HG03108 (cell line): ENCODE measurements around the gene LAMB4.

Source experiments
- ATAC-seq: cut with Tn5 transposase; IDR thresholded peaks from one replicate; pipeline ENCODE4 v1.9.1; 2021; ENCODE audit warnings: moderate library complexity; ENCODE audit not compliant: unreplicated experiment

LAMB4 gene

GRCh38 chr7:108079648-108080591 is 50.2 kb downstream of the LAMB4 start:
- no peak for ATAC-seq

- ATAC-seq, result no peak
Observed at GRCh38 chr7:108079276-108079647, 50.9 kb downstream of the LAMB4 start.

DNA sequence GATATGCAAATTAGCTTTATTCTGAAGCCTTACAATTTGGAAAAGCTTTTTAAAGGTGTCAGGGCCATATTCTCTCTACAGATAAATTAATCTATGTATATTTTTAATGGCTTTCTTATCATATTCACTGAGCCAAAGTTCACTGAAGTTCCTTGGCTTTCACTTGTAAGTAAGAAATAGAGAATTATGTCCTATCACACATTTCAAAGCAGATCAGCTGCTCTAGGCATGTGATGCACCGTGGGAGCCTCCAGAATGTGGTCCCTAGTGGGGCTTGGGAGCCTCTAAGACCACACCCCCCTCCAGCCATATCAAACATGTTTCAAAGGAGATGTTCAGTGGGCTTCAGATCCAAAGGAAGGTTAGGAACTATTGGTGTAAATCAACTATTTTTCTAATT is 51.5 kb downstream of the LAMB4 start:
- ATAC-seq, result no peak

GRCh38 chr7:108078211-108078673 is 51.9 kb downstream of the LAMB4 start:
- no peak for ATAC-seq

DNA sequence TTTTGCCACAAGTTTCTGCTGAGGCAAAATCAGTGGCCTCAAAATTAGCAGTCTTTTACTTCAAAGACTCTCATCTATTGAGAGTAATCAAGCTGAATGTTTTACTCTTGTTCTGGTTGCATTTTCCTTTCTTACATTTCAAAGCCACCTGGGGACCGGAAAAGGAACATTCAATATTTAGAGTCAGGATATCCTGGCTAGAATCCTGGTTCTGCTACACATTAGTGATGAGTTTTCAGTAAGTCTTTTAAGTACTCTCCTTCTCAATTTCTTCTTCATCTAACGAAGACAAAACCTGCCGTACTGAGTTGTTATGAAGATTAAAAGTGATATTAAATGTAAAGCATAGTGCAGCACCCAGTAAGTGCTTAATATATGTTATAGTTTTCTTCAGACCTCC is 52.5 kb downstream of the LAMB4 start:
- ATAC-seq, result no peak

DNA sequence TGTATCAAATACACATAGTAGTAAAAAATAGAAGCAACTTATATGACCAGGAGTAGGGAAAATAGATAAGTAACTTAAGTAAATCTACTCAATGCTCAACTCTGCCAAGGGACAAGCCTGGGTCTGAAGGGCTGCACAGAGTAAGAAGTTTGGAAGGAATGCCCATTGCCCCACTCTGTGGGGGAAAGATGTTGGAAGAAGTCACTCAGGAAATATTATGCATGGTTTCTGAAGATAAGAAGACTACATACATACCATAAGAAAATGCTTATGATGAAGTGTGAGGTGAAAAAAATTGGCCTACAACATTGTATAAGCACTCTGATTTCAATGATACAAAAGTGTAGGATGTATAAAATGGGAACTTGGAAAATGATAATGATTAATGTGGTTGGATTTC is 54.0 kb downstream of the LAMB4 start:
- no peak for ATAC-seq

DNA sequence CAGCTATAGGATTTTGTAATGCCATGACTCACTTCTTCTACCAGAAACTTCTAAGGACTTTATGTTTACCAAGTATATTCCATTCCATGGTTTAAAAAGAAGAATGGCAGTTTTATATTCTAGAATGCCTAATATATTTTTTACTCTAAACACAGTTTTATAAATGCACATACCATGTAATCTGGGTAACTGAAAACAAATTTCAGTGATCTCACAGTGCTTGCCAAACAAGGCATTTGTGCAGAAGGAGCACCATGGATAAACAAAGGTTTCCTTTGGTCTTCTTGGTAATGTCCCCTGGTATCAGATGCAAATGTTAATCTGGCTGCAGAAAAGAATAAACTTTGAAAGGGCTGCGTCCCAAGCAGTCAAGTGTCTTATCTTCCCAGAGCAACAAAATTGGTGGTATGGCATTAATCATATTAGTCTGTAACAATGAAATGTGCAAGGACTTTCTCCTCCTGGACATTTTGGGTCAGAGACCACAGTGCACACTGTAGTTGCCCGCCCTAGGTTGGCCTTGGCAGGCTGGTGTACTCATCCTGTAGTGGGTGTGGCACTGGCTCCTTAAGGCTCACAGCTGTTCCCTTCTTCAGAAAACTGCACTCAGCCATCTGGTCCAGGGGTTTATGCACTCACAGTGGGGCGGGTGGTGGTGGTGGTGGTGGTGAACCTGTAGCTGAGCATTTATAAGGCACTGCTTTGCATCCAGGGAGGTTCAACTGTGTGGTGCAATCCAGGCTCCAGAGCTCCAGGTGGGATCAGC is 56.7 kb downstream of the LAMB4 start:
- ATAC-seq, result no peak

DNA sequence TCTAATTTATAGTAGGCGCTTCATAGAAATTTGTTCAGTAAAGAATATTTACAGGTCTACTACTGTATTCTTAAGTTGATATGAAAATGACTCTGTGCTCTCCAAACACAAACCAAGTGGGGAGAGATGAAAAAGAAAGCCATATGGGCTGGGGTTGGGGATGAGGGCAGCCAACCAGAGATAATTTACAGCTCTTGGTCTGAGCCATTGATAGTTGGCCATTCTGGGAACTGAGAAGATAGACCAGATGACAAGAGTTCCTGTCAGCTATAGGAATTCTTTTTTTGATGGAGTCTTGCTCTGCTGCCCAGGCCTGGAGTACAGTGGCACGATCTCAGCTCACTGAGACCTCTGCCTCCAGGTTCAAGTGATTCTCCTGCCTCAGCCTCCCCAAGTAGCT is 57.4 kb downstream of the LAMB4 start:
- ATAC-seq, result no peak

- no peak for ATAC-seq
Observed at GRCh38 chr7:108072116-108072515, 58.0 kb downstream of the LAMB4 start.

GRCh38 chr7:108071551-108071950 is 58.6 kb downstream of the LAMB4 start:
- ATAC-seq, result no peak

- no peak for ATAC-seq
Observed at GRCh38 chr7:108069646-108070045, 60.5 kb downstream of the LAMB4 start.

DNA sequence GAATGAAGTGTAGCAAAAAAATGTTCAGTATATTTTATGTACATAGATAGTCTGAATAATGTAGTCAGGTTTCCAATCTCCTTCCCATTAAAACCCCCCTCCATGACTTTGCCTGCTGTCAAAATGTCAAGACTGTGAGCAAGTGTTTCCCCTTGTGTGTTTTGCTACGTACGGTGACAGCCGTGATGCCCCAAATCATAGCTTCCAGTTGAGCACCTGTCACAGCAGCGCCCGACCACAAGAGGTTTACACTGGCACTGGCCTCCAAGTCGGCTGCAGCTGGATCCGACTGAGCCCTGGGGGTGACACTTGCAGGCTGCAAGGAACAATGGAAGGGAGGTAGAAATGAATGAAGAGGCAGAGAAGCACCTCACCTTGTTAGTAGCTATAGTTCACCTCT is 62.3 kb downstream of the LAMB4 start:
- ATAC-seq, result no peak

DNA sequence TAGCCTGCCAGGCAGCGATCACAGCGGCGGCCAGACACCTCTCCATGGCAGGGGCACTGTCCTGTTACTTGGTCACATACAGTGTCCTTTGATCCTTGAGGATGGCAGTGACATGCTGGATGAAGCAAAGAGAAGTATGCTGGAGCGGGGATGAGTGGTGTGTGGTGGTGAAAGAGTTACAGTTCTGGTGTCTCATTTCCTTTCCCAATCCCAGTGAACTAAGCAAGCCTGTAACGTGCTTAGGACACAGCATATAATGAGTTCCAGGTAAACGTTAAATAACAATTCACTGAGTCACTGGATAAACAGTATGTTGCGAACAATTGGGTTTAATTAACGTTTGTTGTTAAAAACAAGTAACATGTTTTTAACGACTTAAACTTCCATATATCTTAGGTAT is 63.7 kb downstream of the LAMB4 start:
- no peak for ATAC-seq

DNA sequence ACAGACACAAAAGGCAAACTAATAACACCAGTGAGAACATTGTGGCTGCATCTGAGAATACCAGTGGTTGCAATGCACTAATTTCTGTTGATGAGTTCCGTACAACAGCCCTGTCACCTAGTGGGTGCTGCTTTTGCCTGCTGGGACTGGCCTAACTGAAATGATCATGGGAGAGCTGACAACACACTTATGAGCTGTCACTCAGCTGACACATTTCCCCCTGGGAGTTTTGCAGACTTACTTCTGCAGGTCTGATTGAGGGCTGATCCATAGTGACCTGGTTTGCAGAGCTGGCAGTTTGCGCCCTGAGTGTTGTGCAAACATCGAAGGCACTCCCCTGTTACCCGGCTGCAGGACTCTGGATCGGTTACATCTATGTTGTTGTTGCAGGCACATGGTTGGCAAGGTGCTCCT is 66.6 kb downstream of the LAMB4 start:
- no peak for ATAC-seq

GRCh38 chr7:108062250-108063014 is 67.7 kb downstream of the LAMB4 start:
- no peak for ATAC-seq

DNA sequence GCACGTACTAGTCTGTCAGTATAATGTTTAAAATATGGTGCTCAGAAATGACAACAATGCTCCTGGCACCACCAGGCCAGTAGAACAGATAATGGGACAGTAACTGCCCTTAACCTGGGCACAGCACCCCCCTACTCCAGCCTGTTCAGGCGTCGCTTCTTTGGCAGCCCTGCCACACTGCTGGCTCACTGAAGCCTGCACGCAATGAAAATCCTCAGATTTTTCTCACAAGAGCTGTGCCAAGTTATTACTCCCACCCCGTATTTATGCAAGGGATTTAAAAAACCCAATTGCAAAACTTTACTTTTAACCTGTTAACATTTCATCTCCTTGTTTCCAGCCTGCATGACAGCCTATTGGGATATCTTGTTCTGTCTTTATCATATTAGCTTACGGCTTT is 70.6 kb downstream of the LAMB4 start:
- no peak for ATAC-seq

GRCh38 chr7:108057951-108058481 is 72.1 kb downstream of the LAMB4 start:
- ATAC-seq, result no peak

GRCh38 chr7:108055611-108056021 is 74.5 kb downstream of the LAMB4 start:
- no peak for ATAC-seq

- no peak for ATAC-seq
Observed at GRCh38 chr7:108054537-108054936, 75.6 kb downstream of the LAMB4 start.

DNA sequence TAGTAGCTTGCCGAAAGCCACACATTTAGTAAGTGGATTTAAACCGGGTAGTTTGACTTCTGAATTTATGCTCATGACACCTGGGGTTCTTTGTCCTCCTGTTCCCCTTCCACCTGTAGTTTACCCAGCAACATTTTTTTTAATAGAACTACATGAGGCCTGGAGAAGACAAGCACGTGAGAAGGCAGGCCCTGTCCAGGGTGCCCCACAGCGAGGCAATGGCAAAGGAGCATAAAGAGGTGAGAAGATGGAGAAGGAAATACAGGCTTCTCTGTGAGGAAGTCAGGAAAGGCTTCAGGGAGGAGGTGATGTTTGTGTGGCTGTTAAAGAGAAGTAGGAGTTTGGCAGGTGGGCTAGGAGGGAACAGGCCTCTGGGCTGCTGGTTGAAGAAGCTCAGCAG is 76.9 kb downstream of the LAMB4 start:
- ATAC-seq, result no peak

DNA sequence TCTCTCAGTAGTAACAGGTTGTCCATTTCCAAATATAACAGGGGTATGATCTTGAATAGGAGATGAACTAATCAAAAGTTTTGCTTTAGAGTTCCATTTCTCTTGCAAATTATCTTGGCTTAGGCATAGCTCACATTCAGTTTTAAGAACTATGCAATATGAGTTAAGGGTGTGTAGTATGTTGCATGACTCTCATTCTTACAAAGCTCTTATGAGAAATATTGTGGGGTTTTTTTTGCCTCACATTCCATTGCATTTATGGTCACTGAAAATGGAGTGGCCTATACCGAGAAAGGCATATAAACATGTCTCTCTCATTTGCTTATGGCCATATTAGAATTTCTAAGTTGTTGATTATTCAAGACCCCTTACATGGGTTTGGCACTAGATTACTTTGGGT is 78.7 kb downstream of the LAMB4 start:
- no peak for ATAC-seq
